ENCODE results near the gene LIAS.

LIAS gene

GRCh38 chr4:39480251-39480650 lies 21.4 kb downstream of the LIAS start:
- Histone ChIP-seq H2AFZ (ENCODE audit: low read depth, low read length, severe bottlenecking) (no peak overlapping the region), H3K79me2 (ENCODE audit: insufficient read depth, low read length) (no peaks in the 10 kb centered on the region), H4K20me1 (ENCODE audit: low read depth, low read length) (no peaks in the 10 kb centered on the region), H3K27ac (ENCODE audit: low read depth, low read length) (no peak overlapping the region), H3K27me3 (ENCODE audit: low read length) (no peaks in the 10 kb centered on the region), H3K9me3 (ENCODE audit: insufficient read depth, low read length) (no peaks in the 10 kb centered on the region), H3K4me2 (ENCODE audit: low read depth, low read length, poor library complexity, severe bottlenecking) (no peak overlapping the region), H3F3A (ENCODE audit: insufficient read depth) (no peaks in the 10 kb centered on the region), H3K4me3 (ENCODE audit: insufficient read depth, low read length, poor library complexity, severe bottlenecking) (no peak overlapping the region), H3K9ac (ENCODE audit: low read length) (no peak overlapping the region), H3K36me3 (ENCODE audit: low read length) (no peaks in the 10 kb centered on the region), H3K9me2 (replicated peaks; ENCODE audit: insufficient read depth, low read length) (no peaks in the 10 kb centered on the region)
- no peak for TF ChIP-seq CTCF (IDR thresholded peaks at IDR 0.05; ENCODE audit: insufficient read depth, low read length, poor library complexity, severe bottlenecking)
- no peak for TF ChIP-seq EZH2phosphoT487 (conservative IDR thresholded peaks at IDR 0.05; ENCODE audit: low read length)

DNA sequence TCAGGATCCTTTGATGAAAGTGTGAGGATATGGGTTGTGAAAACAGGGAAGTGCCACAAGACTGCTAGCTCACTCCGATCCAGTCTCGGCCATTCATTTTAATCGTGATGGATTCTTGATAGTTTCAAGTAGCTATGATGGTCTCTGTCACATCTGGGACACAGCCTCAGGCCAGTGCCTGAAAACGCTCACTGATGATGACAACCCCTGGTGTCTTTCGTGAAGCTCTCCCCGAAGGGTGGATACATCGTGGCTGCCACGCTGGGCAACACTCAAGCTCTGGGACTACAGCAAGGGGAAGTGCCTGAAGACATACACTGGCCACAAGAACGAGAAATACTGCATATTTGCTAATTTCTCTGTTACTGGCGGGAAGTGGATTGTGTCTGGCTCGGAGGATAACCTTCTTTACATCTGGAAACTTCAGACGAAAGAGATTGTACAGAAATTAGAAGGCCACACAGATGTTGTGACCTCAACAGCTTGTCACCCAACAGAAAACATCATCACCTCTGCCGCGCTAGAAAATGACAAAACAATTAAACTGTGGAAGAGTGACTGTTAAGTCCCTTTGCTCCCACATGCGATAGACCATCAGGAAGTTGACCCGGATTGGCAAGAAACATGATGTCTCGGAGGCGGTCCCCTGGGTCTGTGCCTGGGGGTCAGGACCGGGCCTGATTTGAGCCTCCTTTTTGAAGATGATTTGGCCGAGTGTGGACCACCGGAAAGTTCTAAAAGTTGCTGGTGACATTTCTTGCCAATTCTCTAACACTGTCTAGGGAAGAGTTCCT lies 22.2 kb downstream of the LIAS start:
- H2AFZ ChIP-seq (ENCODE audit: low read depth, low read length, severe bottlenecking), result no peak overlapping the region
- no peak for TF ChIP-seq CTCF (IDR thresholded peaks at IDR 0.05; ENCODE audit: insufficient read depth, low read length, poor library complexity, severe bottlenecking)
- TF ChIP-seq EZH2phosphoT487 (conservative IDR thresholded peaks at IDR 0.05; ENCODE audit: low read length), result no peak
- no peaks in the 10 kb centered on the region for H4K20me1 ChIP-seq (ENCODE audit: low read depth, low read length)
- no peaks in the 10 kb centered on the region for H3K79me2 ChIP-seq (ENCODE audit: insufficient read depth, low read length)
- no peak overlapping the region for H3K27ac ChIP-seq (ENCODE audit: low read depth, low read length)
- H3K9ac ChIP-seq (ENCODE audit: low read length), result no peak overlapping the region
- no peak overlapping the region for H3K4me3 ChIP-seq (ENCODE audit: insufficient read depth, low read length, poor library complexity, severe bottlenecking)
- H3K36me3 ChIP-seq (ENCODE audit: low read length), result no peaks in the 10 kb centered on the region
- no peaks in the 10 kb centered on the region for H3K9me2 ChIP-seq (replicated peaks; ENCODE audit: insufficient read depth, low read length)
- H3K27me3 ChIP-seq (ENCODE audit: low read length), result no peaks in the 10 kb centered on the region
- no peaks in the 10 kb centered on the region for H3F3A ChIP-seq (ENCODE audit: insufficient read depth)
- no peak overlapping the region for H3K4me2 ChIP-seq (ENCODE audit: low read depth, low read length, poor library complexity, severe bottlenecking)
- H3K9me3 ChIP-seq (ENCODE audit: insufficient read depth, low read length), result no peaks in the 10 kb centered on the region

- H3K36me3 ChIP-seq (ENCODE audit: low read length), result no peaks in the 10 kb centered on the region
- no peaks in the 10 kb centered on the region for H3K9me3 ChIP-seq (ENCODE audit: insufficient read depth, low read length)
- H3K9ac ChIP-seq (ENCODE audit: low read length), result no peak overlapping the region
- no peaks in the 10 kb centered on the region for H3K79me2 ChIP-seq (ENCODE audit: insufficient read depth, low read length)
- TF ChIP-seq EZH2phosphoT487 (conservative IDR thresholded peaks at IDR 0.05; ENCODE audit: low read length) (no peak), CTCF (IDR thresholded peaks at IDR 0.05; ENCODE audit: insufficient read depth, low read length, poor library complexity, severe bottlenecking) (no peak)
- no peak overlapping the region for H2AFZ ChIP-seq (ENCODE audit: low read depth, low read length, severe bottlenecking)
- H3K27me3 ChIP-seq (ENCODE audit: low read length), result no peaks in the 10 kb centered on the region
- H3K4me3 ChIP-seq (ENCODE audit: insufficient read depth, low read length, poor library complexity, severe bottlenecking), result no peak overlapping the region
- H3K9me2 ChIP-seq (replicated peaks; ENCODE audit: insufficient read depth, low read length), result no peaks in the 10 kb centered on the region
- no peak overlapping the region for H3K4me2 ChIP-seq (ENCODE audit: low read depth, low read length, poor library complexity, severe bottlenecking)
- no peaks in the 10 kb centered on the region for H4K20me1 ChIP-seq (ENCODE audit: low read depth, low read length)
- no peaks in the 10 kb centered on the region for H3F3A ChIP-seq (ENCODE audit: insufficient read depth)
- no peak overlapping the region for H3K27ac ChIP-seq (ENCODE audit: low read depth, low read length)
Measured at GRCh38 chr4:39484582-39485272, 25.9 kb downstream of the LIAS start.
